ENCODE measurements around the gene WRAP73. TPM values are rescaled to one million over a fixed set of nuclear protein-coding genes. Genes with fewer than 3 reads are reported as not detected.
A peak's percentile ranks its signal among the peaks of the same experiment; 100 is the strongest.

WRAP73 gene
- total RNA-seq, 6 donors from 2014 or later, result 14.0 to 33.5 (median 19.9) TPM

DNA sequence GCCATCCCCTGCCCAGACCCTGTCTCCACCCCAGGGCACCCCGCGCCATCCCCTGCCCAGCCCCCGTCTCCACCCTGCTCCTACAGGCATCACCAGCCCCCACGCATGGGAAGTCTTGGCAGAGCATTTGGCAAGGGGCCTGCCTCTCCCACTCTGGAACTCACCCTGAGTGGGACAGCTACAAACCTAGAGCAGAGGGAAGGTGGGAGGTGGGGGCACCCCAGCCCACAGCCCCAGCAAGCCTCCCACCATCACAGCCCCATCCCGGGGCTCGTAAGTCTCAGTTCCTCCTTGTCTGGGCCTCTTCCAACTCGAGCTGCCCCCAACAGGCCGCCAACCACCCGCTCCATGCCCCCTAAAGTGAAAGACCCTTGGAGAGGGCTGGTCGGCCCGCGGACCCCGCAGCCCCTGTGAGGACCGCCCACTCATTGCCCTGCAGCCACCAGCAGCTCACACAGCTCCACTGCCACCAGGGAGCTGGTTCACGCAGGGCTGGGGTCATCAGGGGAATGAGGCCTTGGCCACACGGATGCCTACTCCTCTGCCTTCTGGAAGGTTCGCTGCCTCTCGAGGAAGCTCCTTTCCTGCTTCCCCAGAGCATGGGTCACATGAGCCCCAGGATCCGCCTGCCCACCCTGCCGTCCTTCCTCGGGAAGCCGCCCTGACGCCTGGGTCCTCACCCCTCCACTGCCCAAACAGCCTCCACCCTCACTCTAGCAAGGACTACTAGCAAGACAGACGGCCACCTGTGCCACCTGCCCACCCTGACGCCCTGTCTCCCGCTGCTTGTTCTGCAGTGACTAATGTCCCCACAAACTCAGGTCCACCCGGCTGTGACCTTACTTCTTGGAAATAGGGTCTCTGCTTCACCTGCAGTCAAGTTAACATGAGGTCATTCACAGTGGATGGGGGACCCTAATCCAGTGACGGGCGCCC lies 53.0 kb downstream of the WRAP73 start:
- Histone ChIP-seq H3K4me3 (peak overlapping the region in 1 of 4 donors; percentile 42), H3K9me3 (no peaks in the 10 kb centered on the region), H3K36me3 (no peaks in the 10 kb centered on the region), H3K27ac (no peak overlapping the region), H3K27me3 (no peaks in the 10 kb centered on the region), H3K4me1 (peaks cover 26 to 47% (median 37%) of the 10 kb centered on the region in 4 donors)
- 69 to 77% methylated on average over 13 to 16 of the region's 29 CpGs for WGBS, 2 donors
- TF ChIP-seq, protein P1, sequence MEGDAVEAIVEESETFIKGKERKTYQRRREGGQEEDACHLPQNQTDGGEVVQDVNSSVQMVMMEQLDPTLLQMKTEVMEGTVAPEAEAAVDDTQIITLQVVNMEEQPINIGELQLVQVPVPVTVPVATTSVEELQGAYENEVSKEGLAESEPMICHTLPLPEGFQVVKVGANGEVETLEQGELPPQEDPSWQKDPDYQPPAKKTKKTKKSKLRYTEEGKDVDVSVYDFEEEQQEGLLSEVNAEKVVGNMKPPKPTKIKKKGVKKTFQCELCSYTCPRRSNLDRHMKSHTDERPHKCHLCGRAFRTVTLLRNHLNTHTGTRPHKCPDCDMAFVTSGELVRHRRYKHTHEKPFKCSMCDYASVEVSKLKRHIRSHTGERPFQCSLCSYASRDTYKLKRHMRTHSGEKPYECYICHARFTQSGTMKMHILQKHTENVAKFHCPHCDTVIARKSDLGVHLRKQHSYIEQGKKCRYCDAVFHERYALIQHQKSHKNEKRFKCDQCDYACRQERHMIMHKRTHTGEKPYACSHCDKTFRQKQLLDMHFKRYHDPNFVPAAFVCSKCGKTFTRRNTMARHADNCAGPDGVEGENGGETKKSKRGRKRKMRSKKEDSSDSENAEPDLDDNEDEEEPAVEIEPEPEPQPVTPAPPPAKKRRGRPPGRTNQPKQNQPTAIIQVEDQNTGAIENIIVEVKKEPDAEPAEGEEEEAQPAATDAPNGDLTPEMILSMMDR (IDR thresholded peaks at IDR 0.05), result no peak
- TF ChIP-seq POLR2AphosphoS5 (IDR thresholded peaks at IDR 0.05), result no peak
- TF ChIP-seq POLR2A (IDR thresholded peaks at IDR 0.05), result no peak
- TF ChIP-seq EP300 (IDR thresholded peaks at IDR 0.05), result no peak
- DNase-seq (peak in 1 of 2 donors; percentile 68), ATAC-seq (ENCODE audit: low FRiP score in 2 of 2) (no peak)

DNA sequence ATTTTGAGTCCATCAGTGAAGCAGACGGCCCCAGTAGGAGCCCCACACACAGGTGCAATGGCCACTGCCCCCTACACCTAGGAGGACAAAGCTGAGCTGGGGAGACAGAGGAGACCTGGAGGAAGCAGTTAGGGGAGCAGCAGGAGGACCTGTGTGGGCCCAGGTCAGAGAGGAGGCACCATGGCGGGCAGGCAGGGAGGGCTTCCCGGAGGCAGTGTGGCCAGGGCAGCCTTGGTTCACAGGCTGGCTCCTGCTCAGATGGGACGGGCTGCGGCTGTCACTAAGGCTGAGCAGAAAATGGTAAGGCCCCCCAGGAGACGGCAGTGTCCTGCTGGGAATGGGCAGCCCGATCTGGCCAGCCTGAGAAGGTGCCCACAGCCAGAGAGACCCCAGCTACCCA lies 54.0 kb downstream of the WRAP73 start:
- H3K9me3 ChIP-seq, result no peaks in the 10 kb centered on the region
- H3K36me3 ChIP-seq, result no peaks in the 10 kb centered on the region
- no peak for TF ChIP-seq POLR2A (IDR thresholded peaks at IDR 0.05)
- no peak for TF ChIP-seq POLR2AphosphoS5 (IDR thresholded peaks at IDR 0.05)
- TF ChIP-seq, protein P1 (IDR thresholded peaks at IDR 0.05), result no peak
- no peak for TF ChIP-seq EP300 (IDR thresholded peaks at IDR 0.05)
- H3K4me1 ChIP-seq, result peaks cover 28 to 43% (median 38%) of the 10 kb centered on the region in 4 donors
- no peak for ATAC-seq (ENCODE audit: low FRiP score in 2 of 2)
- DNase-seq, result peak in 1 of 2 donors; percentile 61
- no peak overlapping the region for H3K4me3 ChIP-seq
- no peaks in the 10 kb centered on the region for H3K27me3 ChIP-seq
- no peak overlapping the region for H3K27ac ChIP-seq
- WGBS, 2 donors, result 93% methylated on average over 7 of the region's 7 CpGs; no CpG with 5 or more reads in 1 of the 2 donors

DNA sequence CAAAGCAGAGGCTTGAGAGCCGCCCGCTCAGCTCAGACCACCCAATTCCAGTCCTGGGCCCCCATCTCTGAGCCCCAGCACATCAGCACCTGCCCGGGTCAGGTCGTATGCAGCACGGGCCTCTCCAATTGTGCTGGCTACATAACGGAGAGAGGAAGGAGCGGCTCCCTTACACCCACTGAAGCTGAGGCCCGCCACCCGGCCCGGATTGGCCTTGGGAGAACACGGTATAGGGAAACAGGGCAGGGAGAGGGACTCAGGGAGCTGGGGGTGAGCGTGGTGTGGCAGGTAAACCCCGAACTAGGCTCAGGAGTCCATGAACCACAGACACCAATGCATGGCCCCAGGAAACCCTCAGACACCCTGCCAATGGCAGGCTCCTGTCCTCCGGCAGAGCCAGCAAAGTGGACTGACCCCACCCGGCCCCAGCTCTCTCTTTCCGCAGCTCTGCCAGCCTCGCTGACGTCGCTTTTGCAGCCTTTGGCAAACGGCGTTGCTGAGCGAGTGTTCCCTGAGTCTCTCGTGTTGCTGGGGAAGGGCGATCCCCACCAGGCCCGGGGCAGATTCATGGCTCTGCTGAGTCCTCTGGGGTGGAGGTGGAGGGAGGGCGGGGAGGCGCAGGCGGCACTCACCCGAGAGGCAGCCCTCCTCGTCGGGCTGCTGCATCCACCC lies 55.1 kb downstream of the WRAP73 start:
- no peak overlapping the region for H3K4me3 ChIP-seq
- no peaks in the 10 kb centered on the region for H3K9me3 ChIP-seq
- H3K27ac ChIP-seq, result no peak overlapping the region
- no peak for TF ChIP-seq EP300 (IDR thresholded peaks at IDR 0.05)
- TF ChIP-seq, protein P1 (IDR thresholded peaks at IDR 0.05), result no peak
- no peak for TF ChIP-seq POLR2AphosphoS5 (IDR thresholded peaks at IDR 0.05)
- no peak for TF ChIP-seq POLR2A (IDR thresholded peaks at IDR 0.05)
- H3K27me3 ChIP-seq, result no peaks in the 10 kb centered on the region
- H3K4me1 ChIP-seq, result peaks cover 38 to 54% (median 48%) of the 10 kb centered on the region in 4 donors
- 80 to 92% methylated on average over 12 to 31 of the region's 31 CpGs for WGBS, 2 donors
- no peaks in the 10 kb centered on the region for H3K36me3 ChIP-seq
- DNase-seq (peak in 1 of 2 donors; percentile 76), ATAC-seq (ENCODE audit: low FRiP score in 2 of 2) (no peak)

DNA sequence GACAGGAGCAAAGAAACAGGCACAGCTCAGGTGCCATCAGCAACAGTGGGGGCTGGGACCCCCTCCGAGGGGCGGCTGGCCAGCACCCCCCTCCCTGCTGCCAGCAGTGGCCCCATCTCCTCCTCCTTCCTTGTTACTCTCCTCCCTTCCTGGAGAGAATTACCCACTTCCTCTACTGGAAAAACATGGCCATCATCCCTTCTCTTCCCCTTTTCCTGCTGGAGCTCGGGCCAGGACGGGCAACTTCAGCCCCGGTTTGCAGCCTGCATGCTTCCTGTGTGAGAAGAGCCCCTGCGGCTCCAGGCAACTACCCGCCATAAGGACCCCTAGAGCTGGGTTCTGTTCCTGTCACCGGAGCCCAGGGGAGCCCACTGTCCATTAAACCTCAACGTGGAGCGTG lies 56.2 kb downstream of the WRAP73 start:
- peak in 1 of 2 donors; percentile 27 for DNase-seq
- H3K36me3 ChIP-seq, result no peaks in the 10 kb centered on the region
- H3K27ac ChIP-seq, result no peak overlapping the region
- H3K9me3 ChIP-seq, result no peaks in the 10 kb centered on the region
- no peak for TF ChIP-seq EP300 (IDR thresholded peaks at IDR 0.05)
- no peak for TF ChIP-seq POLR2AphosphoS5 (IDR thresholded peaks at IDR 0.05)
- TF ChIP-seq, protein P1 (IDR thresholded peaks at IDR 0.05), result no peak
- TF ChIP-seq POLR2A (IDR thresholded peaks at IDR 0.05), result no peak
- 48 to 55% methylated on average over 6 to 10 of the region's 10 CpGs for WGBS, 2 donors
- no peak for ATAC-seq (ENCODE audit: low FRiP score in 2 of 2)
- H3K27me3 ChIP-seq, result no peaks in the 10 kb centered on the region
- no peak overlapping the region for H3K4me3 ChIP-seq
- peaks cover 33 to 53% (median 45%) of the 10 kb centered on the region in 4 donors for H3K4me1 ChIP-seq
